Left ventricle myocardium inferior (tissue), 1 donor: ENCODE measurements around the gene IGSF23. TPM values are rescaled to one million over a fixed set of nuclear protein-coding genes. Genes with fewer than 3 reads are reported as not detected.
"Not testable (repeated sequence)": the region's sequence is repeated elsewhere in the genome, so short reads cannot be mapped to it uniquely, and the experiment has no call there.

Experiments
- DNase-seq: peaks from one replicate; pipeline ENCODE4 v3.0.0-alpha.2; 2020
- H3K27ac ChIP-seq: fragments of 200-600 bp; replicated peaks from 2 replicates; pipeline ENCODE4 v1.8.0; 2021
- H3K27me3 ChIP-seq: fragments of 200-600 bp; 2 replicates; pipeline ENCODE4 v1.8.0; 2021; ENCODE audit warnings: low read depth
- H3K36me3 ChIP-seq: fragments of 200-600 bp; 2 replicates; pipeline ENCODE4 v1.8.0; 2021
- H3K4me1 ChIP-seq: fragments of 200-600 bp; 2 replicates; pipeline ENCODE4 v1.8.0; 2021
- H3K4me3 ChIP-seq: fragments of 200-600 bp; 2 replicates; pipeline ENCODE4 v1.8.0; 2021; ENCODE audit warnings: mild to moderate bottlenecking, moderate library complexity
- H3K9me3 ChIP-seq: fragments of 200-600 bp; replicated peaks from 2 replicates; pipeline ENCODE4 v1.8.0; 2021
- intact Hi-C: fragments of 100-400 bp; cut with micrococcal nuclease; formaldehyde crosslinking; loops from one replicate; pipeline ENCODE4 v1.11.0; 2022
- total RNA-seq: library from RNA; stranded (reverse); fragmentation: NEBNext Ultra II Directional; extraction: Animal tissue kit (Norgen Biotek cat#: 25700); gene quantifications from one replicate; pipeline ENCODE4 v1.2.1, GENCODE V29; 2021
- TF ChIP-seq, protein P1 (sequence below): fragments of 200-600 bp; IDR thresholded peaks from 2 replicates; pipeline ENCODE4 v1.8.0; 2021; ENCODE audit warnings: antibody characterized with exemption, mild to moderate bottlenecking, borderline replicate concordance
- donor health status: DM: no; HTN: yes; CAD: no; lungs with severe emphysema.

IGSF23 gene
- total RNA-seq, 1 donor from 2014 or later: not detected

DNA sequence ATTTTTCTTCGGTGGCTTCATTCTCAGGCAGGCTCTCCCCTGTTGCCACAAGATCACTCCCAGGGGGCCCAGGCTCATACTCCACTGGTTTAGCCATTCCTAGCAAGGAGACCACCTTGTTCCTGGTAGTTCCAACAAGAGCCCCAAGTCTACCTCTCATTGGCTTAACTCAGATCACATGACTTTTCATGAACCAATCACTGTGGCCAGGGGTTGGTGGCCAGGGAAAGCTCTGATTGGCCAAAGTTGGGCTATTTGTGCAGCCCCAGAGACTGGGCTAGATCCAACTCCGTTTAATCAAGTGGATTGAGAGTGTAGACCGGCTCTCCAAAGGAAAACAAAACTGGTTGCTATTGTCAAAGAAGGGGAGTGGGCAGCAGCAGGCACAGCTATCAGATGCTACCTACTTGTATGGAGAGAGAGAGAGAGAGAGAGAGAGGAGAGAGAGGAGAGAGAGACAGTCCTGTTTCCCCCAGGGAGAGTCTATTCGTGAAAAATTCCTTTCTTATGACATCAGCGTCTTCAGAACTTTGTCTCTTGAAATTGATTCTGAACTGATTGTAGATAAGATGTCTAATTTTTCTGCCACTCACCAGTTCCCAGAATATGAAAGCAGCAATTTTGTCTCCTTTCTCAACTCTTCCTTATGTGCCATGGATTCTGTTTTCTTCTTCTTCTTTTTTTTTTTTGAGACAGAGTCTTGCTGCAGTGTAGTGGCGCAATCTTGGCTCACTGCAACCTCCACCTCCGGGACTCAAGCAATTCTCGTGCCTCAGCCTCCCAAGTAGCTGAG is 63.9 kb downstream of the IGSF23 start:
- intact Hi-C loops: no loop called here
- H3K36me3 ChIP-seq: peaks cover 32% of the 10 kb centered on the region

DNA sequence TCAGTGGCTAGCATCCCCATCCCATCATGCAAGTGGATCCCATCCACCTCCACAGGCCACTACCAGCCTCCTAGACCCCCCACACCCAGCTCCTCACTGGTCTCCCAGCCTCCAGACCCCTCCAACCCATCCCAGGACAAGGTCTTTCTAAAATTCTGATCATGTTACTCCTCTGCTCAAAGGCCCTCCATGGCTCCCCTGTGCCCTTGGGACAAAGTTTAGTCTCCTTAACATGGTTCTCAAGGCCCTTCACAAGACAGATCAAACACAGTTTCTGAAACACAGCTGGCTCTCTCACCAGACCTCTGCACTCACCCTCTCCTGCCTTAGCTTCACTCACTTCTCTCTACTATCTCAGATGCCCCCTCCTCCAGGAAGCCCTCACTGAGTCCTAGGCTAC is 67.2 kb downstream of the IGSF23 start:
- intact Hi-C loops: no loop called here
- peaks cover 35% of the 10 kb centered on the region for H3K36me3 ChIP-seq

More for the DNA sequence above, 63.9 kb downstream of the IGSF23 start:
- Histone ChIP-seq H3K4me1 (no peaks in the 10 kb centered on the region), H3K9me3 (no peaks in the 10 kb centered on the region), H3K27ac (no peak overlapping the region), H3K4me3 (no peak overlapping the region), H3K27me3 (no peaks in the 10 kb centered on the region)
- TF ChIP-seq, protein P1, sequence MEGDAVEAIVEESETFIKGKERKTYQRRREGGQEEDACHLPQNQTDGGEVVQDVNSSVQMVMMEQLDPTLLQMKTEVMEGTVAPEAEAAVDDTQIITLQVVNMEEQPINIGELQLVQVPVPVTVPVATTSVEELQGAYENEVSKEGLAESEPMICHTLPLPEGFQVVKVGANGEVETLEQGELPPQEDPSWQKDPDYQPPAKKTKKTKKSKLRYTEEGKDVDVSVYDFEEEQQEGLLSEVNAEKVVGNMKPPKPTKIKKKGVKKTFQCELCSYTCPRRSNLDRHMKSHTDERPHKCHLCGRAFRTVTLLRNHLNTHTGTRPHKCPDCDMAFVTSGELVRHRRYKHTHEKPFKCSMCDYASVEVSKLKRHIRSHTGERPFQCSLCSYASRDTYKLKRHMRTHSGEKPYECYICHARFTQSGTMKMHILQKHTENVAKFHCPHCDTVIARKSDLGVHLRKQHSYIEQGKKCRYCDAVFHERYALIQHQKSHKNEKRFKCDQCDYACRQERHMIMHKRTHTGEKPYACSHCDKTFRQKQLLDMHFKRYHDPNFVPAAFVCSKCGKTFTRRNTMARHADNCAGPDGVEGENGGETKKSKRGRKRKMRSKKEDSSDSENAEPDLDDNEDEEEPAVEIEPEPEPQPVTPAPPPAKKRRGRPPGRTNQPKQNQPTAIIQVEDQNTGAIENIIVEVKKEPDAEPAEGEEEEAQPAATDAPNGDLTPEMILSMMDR: no peak
- DNase-seq: no peak

DNA sequence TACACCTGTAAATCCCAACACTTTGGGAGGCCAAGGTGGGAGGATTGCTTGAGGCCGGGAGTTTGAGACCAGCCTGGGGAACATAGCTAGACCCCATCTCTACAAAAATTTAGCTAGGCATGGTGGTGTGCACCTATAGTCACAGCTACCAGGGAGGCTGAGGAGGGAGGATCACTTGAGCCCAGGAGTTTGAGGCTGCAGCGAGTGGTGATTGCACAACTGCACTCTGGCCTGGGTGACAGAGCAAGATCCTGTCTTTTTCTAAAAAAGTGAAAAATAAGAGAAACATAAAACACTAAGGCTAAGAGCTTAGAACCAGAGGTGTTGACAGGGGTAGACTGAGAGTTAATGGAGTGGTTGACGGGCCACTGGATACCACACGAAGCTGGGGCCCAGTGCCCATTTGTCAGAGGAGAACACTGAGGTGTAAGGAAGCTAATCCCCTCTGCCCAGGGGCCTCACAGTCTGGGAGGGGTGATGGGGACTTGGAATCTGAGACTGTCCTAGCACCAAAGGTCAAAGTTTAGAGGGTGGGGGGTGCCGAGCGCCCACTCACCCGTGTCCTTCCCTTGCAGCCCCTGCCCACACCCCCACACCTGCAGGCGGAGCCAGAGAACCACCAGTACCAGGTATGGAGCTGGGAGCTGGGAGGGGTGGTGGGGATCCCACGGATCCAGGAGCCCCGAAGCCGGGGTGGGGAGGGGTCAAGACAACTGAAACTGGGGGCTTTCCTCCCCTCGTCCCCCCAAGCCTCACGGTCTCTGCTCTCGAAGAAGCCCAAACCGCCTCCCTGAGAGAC is 68.8 kb downstream of the IGSF23 start:
- Histone ChIP-seq H3K27me3 (no peaks in the 10 kb centered on the region), H3K4me1 (peaks cover 19% of the 10 kb centered on the region), H3K9me3 (no peaks in the 10 kb centered on the region), H3K36me3 (peaks cover 22% of the 10 kb centered on the region), H3K4me3 (no peak overlapping the region), H3K27ac (no peak overlapping the region)
- intact Hi-C loops: no loop called here
- no peak for DNase-seq
- TF ChIP-seq, protein P1: no peak

More for the DNA sequence above, 67.2 kb downstream of the IGSF23 start:
- Histone ChIP-seq H3K4me1 (peaks cover 14% of the 10 kb centered on the region), H3K27me3 (no peaks in the 10 kb centered on the region), H3K4me3 (no peak overlapping the region), H3K27ac (no peak overlapping the region), H3K9me3 (no peaks in the 10 kb centered on the region)
- DNase-seq: no peak
- TF ChIP-seq, protein P1: no peak

DNA sequence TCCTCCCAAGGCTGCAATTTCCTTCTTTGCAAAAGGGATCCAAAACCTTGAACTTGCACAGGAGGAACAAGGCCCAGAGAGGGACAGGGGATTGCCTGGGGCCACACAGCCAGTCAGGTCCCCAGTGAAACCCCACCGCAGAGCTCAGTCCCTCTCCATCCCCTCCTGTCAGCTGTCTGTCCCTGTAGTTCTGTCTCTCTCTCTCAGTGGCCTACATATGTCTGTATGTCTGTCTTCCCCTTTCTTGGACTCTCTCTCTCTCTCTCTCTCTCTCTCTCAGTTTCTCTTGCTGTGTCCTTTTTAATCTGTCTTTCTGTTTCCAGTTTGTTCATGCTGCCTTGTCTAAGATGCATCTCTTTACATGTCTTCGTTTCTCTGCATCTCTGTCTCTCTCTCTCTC is 69.4 kb downstream of the IGSF23 start:
- H3K4me1 ChIP-seq: peaks cover 19% of the 10 kb centered on the region
- intact Hi-C loops: no loop called here
- no peak overlapping the region for H3K4me3 ChIP-seq
- TF ChIP-seq, protein P1: no peak
- H3K9me3 ChIP-seq: no peaks in the 10 kb centered on the region
- no peaks in the 10 kb centered on the region for H3K27me3 ChIP-seq
- no peak overlapping the region for H3K27ac ChIP-seq
- H3K36me3 ChIP-seq: peaks cover 22% of the 10 kb centered on the region
- DNase-seq: no peak

DNA sequence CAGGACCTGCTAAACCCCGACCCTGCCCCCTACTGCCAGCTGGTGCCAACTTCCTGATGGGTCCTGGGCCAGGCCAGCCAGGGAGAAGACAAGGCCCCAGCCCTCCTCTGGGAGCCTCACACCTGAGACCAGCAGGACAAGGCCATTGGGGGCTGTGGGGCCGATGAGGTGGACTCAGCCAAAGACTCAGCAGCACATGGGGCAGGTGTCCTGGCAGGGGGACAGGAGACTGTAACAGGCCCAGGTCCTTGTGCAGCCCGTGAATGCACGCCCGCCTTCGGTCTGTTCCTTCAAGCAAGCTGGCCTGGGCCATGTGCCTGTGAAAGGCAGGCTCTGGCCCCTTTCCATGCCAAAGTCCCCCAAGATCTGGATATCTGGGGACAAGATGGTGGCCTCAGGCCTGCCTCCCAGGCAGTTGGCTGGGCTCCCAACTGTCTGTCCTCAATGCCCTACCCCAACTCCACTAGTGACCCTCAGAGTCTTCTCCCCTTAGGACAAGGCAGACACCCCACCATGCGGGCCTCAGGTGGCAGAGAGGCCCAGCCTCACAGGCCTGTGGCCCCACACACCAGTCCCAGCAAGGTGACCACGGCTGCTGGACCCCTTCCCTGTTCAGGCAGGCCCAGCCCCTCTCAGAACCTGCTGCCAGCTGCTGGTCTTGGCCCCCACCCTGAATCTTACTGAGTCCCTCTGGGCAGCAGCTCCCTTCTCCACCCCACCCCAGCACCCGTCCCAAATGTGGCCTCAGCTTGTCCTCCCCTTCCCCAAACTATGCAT is 70.3 kb downstream of the IGSF23 start:
- intact Hi-C loops: no loop called here
- Histone ChIP-seq H3K27ac (no peak overlapping the region), H3K36me3 (peaks cover 22% of the 10 kb centered on the region), H3K4me3 (no peak overlapping the region), H3K9me3 (no peaks in the 10 kb centered on the region), H3K27me3 (no peaks in the 10 kb centered on the region), H3K4me1 (peaks cover 19% of the 10 kb centered on the region)
- TF ChIP-seq, protein P1: no peak
- DNase-seq: no peak

DNA sequence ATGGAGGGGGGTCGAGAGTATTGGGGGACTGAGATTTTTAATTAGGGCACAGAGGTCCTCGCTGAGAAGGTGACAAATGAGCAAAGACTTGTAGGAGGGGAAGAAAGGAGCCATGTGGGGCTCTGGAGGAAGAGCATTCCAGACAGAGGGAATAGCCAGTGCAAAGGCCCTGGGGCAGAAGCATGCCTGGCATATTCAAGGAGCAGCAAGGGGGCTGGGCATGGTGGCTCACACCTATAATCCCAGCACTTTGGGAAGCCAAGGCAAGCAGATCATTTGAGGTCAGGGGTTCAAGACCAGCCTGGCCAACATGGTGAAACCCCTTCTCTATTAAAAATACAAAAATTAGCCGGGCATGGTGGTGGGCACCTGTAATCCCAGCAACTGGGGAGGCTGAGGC is 71.0 kb downstream of the IGSF23 start:
- DNase-seq, H3K27me3 ChIP-seq, H3K4me3 ChIP-seq, intact Hi-C loops, H3K9me3 ChIP-seq: not testable (repeated sequence)
- Histone ChIP-seq H3K27ac (peak overlapping the region; percentile 78), H3K36me3 (peaks cover 22% of the 10 kb centered on the region), H3K4me1 (peaks cover 25% of the 10 kb centered on the region)
